22Rv1 (cell line): Measurements from ENCODE around the gene ATP9A.

Source experiments
- CTCF ChIP-seq: fragments of 450-650 bp; IDR thresholded peaks from 2 replicates; pipeline ENCODE4 v1.5.1; 2017; ENCODE audit warnings: mild to moderate bottlenecking
- ZFX ChIP-seq: fragments of 450-650 bp; IDR thresholded peaks from 2 replicates; pipeline ENCODE4 v1.6.1; 2017; ENCODE audit warnings: antibody characterized with exemption, borderline replicate concordance

- TF ChIP-seq CTCF (0 out of 2 replicates have a peak, but pooled peaks have one; percentile 3), ZFX (no peak)
Measured at GRCh38 chr20:51767867-51768758, at the start of gene ATP9A.
